ENCODE results near the gene EIF3K.

GRCh38 chr19:38583219-38583984, 35.6 kb upstream of the EIF3K start:
- TF ChIP-seq EZH2 (optimal IDR thresholded peaks at IDR 0.05; ENCODE audit: low read depth, low read length) = no peak
- TF ChIP-seq CTCF (IDR thresholded peaks at IDR 0.05; ENCODE audit: low read length) = no peak
